HuH-7.5 (cell line): Measurements from ENCODE around the gene ZMPSTE24.
"Not testable (repeated sequence)": the region's sequence is repeated elsewhere in the genome, so short reads cannot be mapped to it uniquely, and the experiment has no call there.

ENCODE experiments used
- DNase-seq: peaks from one replicate; pipeline ENCODE4 v3.0.0; 2011; ENCODE audit warnings: low spot score

Gene ZMPSTE24

DNA sequence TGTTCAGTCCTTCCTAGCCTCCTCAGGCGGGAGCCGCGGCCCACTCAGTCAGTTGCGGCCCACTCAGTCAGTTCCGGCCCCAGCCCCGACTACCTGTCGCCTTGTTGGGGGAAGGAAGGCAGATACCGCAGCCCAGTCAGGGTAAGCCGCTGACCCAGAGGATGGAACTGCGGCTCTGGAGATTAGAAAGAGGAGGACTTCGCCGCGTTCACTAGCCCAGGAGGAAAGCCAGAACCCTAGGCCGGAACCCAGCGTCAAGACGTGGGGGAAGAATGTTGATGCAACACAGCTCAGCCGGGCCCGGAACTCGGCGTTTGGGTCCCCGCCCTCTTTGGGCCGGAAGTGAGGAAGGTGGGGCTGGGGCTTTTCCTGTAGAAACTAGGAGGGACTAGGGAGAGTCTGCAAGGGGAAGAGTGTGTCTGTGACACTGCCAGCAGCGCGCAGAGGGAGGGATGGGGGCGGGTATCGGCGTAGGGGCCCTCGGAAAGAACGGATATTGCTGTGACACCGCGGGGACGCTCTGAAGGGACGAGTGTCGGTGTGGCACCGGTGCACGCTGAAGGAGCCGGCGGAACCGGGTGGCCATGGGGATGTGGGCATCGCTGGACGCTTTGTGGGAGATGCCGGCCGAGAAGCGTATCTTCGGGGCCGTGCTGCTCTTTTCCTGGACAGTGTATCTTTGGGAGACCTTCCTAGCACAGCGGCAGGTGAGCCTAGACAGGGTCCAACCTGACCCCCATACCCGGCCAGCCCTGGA, at the start of gene ZMPSTE24:
ZMPSTE24 (plus strand) TSS at position 549 of the 757 bp plus-strand sequence; CDS start at position 585, 36 bp downstream.
- peak; percentile 55 for DNase-seq

DNA sequence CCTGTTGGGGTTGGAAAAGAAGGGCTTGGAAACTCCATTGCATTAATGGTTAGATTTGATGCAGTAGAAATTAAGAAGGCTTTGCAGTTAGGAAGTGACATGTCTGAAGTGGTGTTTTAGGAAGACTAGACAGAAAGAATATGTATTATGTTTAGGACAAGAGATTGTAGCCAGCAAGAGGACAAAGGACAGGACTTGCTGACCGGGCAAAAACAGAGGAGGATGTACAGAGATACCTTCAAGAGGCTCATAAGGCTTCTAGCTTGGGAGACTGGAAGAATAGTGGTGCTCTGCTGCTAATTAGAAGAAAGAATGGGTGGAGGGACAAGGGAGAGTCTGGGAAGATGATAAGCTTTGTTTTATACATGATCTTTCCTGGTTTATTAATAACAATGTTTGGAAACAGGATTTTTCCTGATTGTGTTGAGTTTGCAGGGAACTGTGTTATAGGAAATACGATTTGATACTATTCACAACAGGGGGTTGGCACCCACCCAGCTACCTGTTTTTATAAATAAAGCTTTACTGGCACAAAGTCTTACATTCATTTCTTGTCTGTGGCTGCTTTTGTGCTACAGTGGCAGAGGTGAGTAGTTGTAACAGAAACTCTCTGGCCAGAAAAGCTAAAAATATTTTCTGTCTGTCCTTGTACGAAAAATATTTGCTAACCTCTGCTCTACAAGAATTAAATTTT, 47.4 kb upstream of the ZMPSTE24 start:
- no peak for DNase-seq

DNA sequence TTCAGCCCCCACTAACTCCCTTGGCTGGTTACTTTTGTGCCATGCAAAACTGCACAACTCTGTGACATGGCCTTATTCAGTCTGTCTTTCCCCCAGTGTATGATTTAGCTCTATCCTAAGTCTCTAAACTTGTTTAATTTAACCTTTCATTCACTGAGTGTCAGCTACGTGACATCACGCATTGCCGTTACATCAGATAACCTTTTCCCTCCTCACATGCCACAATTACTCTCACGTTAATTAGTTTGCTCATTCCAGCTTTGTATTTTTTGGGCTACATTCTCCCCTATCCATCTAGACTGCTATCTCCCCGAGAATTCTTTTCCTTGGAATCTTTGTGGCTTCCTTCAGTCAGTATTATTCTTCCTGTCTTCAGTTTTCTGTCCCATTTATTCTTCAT, 39.7 kb upstream of the ZMPSTE24 start:
- no peak for DNase-seq

DNA sequence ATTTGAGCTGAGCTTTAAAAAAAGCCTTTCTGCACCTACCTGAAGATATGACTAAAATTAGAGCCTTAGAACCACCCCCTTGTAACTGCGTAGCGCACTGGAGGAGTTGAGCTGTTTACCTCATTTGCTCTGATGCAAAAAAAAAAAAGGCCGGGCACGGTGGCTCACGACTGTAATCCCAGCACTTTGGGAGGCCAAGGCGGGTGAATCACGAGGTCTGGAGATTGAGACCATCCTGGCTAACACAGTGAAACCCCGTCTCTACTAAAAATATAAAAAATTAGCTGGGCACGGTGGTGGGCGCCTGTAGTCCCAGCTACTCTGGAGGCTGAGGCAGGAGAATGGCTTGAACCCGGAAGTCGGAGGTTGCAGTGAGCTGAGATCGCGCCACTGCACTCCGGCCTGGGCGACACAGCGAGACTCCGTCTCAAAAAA, 36.5 kb upstream of the ZMPSTE24 start:
- not testable (repeated sequence) for DNase-seq

DNA sequence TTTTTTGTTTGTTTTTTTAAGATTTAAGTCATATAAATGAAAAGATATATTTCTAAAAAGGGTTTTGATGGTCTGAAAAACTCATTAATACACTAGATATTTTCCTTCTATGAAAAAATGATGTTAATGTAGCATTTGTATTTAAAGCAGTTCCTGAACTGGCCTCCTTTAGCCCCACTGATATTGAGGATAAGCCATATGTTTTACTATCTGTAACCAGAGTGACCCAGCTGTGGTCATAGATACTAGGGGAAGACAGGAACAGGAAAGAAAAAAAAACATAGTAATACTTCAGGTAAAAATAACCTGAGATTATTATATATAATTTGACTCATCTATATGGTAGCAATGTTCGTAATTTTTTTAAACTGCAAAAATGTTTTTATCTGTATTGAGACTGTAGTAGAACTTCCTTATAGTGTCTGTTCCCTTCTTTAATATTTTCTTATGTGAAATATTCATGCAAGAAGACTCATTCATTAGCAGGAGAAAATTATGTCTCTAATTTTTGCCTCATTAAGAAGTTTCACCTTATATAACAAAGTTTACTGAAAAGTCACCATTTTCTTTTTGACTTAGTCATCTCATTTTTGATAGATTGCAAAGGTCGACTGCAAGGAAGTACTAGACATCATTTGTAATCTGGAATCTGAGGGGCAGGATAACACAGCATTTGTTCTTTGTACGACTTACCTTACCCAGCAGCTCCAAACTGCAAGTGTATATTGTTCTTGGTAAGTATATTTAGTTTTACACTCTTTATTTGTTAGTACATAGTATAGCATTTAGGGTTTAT, 35.9 kb upstream of the ZMPSTE24 start:
- no peak for DNase-seq

DNA sequence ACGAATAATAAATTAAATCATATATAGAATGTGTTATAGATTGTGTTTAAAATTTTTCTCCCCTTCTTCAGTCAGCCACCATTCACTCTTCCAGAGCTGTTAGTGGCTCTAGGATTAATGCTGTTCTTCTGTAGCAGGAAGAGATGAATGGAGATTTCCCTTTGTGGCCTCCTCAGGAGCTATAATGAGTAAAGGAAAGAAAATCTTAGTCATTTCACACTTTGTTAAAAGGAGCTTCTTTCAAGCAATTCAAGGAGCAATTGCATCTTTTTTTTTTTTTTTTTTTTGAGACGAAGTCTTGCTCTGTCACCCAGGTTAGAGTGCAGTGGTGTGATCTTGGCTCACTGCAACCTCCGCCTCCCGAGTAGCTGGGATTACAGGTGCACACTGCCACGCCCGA, 34.0 kb upstream of the ZMPSTE24 start:
- no peak for DNase-seq

DNA sequence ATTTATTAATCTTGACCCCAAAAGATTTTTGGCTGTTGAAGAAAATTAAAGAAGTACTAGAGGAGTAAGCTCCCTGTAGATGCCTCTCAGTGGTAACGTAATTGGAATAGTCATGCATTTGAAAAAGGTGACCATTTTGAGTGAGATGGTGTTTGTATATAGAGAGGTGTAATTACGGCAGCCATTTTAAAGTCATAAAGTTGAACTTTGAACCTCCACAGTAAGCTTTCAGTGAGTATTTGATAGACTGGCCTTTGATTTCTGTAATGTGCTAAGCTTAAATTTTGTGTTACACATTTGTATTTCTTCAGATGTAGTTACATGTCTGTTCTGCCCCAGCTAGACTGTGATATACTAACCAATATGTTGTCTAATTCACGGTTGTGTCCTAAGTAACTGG, 31.8 kb upstream of the ZMPSTE24 start:
- no peak for DNase-seq

DNA sequence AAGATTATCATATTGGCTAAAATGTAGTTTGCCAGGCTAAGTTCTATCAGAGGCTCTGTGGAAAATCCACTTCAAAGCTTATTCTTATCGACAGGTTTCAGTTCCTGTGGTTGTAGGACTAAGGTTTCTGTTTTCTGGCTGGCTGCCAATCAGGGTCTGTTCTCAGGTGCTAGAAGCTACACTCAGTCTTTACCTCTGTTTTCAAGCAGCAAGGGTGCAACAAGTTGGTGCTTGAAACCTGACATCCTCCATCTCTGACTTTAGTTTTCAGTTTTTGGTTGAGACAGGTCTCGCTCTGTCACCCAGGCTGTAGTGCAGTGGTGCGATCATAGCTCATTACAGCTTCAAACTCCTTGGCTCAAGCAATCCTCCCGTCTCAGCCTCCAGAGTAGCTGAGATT, 25.6 kb upstream of the ZMPSTE24 start:
- no peak for DNase-seq

DNA sequence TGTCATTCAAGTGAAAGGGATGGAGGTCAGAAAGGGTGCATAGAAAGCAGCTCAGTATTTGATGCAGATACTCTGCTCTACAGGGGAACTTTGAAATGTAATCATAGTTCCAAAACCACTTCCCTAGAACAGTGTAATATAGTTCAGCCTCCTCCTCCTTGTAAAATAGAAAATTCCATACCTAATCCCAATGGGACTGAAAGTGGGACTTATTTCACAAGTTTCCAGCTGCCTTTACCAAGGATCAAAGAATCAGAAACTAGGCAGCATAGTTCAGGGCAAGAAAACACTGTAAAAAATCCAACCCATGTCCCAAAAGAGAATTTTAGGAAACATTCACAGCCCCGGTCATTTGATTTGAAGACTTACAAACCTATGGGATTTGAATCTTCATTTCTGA, 18.4 kb upstream of the ZMPSTE24 start:
- DNase-seq = no peak

DNA sequence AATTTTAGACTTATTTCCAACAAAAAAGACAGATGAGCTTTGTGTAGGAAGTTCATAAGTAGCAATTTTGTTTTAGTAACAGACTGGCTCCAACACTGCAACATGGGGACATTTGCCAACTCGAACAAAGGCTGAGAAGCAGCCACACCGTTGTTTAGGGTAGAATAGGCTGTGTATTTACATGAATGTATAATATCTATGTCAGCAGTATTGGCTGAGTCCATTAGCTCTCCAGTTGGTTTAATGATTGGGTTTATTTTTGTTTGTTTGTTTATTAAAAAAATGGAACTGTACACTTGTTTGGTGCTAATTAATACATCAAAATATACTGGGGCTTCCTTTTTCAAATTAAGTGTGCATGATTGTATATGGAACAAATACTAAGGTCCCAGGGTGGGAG, 17.6 kb upstream of the ZMPSTE24 start:
- no peak for DNase-seq

DNA sequence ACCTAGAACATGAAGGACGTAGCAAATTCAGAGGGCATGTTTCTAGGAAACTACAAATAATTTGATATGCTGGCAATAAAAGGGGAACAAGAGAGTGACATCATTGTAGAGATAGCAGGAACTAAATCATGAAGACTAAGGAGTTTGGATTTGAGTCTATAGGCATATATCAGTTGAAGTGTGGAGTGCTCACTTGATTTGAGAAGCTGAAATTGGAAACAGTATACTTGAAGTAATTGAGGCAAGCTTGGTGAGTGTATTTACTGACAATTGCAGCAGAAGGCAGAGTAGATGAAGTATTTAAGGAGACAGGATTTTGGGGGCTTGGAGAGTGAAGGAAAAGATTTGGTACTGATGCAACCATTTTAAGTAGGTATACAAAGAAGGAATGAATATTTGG, 16.7 kb upstream of the ZMPSTE24 start:
- DNase-seq = no peak

DNA sequence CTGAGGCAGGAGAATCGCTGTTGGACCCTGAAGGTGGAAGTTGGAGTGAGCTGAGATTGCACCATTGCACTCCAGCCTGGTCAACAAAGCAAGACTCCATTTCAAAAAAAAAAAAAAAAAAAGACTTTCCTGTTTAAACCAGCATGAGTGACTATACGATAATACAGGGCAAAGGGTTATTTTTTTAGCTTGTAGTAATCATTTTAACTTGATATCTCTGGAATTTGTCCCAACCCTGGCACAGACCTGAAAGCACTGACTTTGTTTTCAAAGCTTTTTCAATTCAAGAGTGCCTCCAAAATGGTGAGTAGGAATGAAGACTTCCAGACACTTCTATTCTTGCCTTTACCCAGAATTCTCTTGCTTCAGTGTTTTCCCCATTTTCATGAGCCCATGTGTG, 14.7 kb upstream of the ZMPSTE24 start:
- no peak for DNase-seq

DNA sequence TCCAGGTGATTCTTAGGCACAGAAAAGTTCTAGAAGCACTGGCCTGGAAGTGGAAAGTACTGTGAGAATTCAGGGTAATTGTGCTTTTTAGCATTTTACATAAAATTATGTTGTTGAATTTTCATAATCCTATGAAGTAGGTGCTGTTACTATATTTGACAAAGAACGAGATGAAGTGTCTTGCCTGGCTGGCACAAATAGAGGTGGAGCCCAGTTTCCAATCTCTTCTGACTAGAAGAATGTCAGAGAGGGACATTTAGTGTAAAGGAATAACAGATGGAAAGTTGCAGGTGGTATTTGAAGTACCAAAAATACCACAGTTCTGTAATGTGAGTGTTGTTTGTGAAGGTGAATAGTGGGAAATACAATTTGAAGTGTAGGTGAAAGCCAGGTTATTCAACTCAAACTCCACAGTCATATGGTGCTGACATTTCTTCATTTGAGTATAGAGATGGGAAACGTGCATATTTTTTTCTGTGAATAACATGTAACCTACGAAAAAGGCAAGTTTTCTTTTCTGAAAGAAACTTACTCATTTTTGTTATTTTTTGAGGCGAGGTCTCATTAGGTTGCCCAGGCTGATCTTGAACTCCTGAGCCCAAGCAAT, 13.8 kb upstream of the ZMPSTE24 start:
- DNase-seq = no peak

DNA sequence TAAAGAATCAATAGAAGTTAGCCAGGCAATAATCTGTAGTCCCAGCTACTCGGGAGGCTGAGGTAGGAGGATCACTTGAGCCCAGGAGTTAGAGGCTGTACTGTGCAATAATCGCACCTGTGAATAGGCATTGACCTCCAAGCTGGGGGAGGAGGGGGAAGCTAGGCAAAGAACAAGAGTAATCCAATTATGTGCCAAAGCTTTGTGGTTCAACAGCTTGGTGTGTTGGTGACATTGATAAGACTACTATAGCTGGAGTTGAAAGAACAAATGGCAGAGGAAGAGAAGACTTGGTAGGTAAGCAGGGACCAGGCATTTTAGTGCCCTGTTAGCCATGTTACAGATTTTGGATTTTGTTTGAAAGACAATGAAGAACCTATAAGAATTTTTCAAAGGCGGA, 12.3 kb upstream of the ZMPSTE24 start:
- no peak for DNase-seq

DNA sequence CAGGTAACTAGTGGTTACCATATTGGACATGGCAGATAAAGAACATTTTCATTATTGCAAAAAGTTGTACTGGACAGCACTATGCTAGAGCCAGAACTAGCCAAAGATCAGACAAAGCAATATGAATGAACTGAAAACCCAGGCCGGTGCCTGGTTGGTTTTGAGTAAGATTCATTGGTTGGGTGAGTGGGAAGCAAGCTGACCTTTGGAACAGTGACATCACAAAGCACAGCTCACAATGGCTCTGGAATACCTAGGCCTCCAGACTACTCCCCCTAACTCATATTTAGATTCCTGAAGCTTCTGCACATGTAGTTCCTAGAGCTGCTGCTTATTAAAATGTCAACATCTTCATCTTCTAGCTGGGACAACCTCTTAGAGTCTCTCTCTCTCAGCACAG, 10.4 kb upstream of the ZMPSTE24 start, which contains the start of gene TMCO2:
TMCO2 (plus strand) TSS at position 283 of the 400 bp plus-strand sequence; CDS start at position 340, 57 bp downstream.
- peak; percentile 54 for DNase-seq

DNA sequence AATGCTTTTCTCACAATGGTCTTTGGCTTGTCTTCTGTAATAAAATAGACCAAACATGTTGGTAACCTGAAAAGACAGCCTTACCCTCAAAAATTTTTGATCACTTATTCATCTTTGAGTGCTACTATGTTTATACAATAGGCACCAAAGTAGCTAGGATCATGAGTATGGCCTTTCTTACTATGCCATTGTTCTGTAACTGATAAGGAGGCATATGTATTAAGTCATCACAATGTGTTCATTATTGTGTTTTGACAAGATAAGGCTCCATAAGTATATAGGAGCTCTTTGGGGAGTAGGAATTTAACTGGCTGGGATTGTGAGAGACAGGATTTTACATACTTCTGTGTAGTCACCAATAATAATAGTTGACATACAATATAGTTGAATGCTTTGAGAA, 9.6 kb upstream of the ZMPSTE24 start:
- no peak for DNase-seq

DNA sequence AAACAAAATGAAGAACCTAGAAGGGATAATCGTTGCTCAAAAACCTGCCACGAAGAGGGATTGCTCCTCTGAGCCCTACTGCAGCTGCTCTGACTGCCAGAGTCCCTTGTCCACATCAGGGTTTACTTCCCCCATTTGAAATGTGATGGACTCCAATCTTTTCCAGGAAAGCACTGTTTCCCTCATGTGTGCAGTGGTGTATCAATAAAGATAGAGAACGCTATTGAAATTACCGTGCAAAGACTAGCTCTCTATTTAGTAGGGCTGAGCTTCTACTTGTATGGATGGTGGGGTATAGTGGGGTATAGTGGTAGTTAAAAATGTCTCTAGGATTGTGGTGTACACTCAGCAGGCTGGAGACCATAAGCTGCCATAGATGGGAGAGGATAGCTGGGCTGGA, 6.6 kb upstream of the ZMPSTE24 start:
- no peak for DNase-seq

DNA sequence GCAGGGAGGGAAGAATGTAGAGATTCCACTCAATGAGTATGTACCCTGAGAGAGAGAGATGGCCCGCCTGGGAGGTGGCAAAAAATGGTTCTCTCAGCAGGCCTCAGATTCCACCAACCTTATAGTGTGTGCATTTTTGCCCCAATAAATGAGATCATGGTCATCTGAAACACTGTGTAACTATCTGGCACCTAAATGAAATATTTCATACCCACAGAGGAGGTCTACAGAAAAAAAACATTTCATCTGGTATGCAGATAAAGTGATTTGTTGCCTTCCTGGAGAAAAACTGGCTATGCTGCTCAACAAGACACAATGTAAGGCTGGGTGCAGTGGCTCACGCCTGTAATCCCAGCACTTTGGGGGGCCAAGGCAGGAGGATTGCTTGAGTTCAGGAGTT, 5.4 kb upstream of the ZMPSTE24 start:
- DNase-seq = no peak

DNA sequence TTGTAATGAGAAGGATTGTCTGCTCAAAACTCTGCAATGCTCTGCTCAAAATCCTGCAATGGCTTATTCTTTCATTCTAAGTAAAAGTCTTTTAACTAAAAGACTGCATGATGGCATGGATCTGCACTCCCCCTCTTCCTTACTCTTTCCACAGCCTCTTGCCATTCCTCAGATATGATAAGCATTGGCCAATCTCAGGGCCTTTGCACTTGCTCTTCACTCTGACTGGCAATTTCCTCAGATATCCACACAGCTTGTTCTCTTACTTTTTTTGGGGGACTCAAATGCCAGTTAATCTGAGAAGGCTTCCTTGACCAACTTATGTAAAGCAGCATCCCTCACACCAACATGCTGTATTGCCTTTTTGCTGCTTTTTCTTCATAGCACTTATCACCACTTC, 2.8 kb upstream of the ZMPSTE24 start:
- no peak for DNase-seq

DNA sequence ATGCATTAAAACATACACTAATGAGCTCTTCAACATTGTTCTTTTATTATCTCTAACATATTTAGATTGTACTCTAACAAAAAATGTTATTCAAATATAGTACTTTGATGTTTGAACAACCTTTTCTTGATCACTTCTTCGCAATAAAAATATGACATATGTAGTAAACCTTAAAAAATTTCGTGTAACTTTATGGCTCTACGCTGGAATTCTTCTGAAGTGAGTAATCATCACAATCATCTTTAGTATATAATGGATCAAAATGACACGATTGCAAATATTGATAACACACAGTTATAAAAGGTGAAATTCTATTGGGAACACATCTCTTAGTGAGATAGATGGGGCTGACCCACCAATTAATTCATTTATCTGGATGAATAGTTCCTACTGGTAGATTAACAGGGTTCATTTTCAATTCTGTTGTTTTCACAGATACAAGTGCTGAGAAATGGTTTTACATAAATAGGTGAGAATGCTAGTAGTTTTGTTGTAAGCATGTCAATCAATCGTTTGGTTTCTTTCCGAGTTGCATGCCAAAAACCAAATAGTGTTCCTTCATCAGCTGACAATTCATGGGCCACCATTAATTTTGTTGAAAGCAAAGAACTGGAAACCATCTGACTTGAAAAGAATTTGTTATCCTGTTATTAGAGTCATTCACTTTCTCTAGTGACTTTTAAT, 1.5 kb upstream of the ZMPSTE24 start:
- DNase-seq = no peak

DNA sequence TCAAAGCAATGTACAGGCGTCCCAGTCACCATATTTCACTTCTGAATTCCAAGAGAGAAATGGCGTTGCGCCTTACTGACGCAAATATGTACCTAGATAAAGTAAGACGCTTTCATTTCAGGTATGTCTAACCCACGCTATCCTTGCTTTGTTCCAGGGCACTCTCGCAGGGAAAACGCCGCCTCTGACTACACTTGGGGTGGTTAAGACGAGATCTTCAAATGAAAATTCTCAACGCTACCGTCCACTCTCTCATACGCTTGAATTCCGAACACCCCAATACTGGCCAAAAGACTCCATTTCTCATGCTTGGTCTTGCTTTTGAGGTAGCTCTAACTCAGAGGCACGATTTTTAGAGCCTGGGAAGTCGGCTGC, 736 bp upstream of the ZMPSTE24 start:
- no peak for DNase-seq

DNA sequence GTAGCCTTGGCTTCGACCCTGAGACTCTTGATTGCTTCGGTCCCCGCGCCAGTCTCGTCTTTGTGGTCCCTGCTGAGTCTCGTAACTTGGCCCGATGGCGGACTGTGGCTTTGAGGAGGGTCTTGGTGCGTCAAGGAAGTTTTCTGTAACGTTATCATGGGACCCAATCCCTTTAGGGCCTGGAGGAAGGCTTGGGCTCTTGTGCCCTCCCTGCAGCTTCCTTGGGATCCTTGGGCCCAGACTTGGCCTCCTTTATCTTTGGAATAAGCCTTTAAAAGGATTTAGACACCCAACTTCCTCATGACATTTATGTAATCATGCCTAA, 371 bp downstream of the ZMPSTE24 start:
- no peak for DNase-seq
